RPMI7951 (cell line): ENCODE results near the gene WDR26. TPM values are rescaled to one million over a fixed set of nuclear protein-coding genes. Genes with fewer than 3 reads are reported as not detected.
"Not testable (repeated sequence)": the region's sequence is repeated elsewhere in the genome, so short reads cannot be mapped to it uniquely, and the experiment has no call there.

Experiments
- DNase-seq: peaks from one replicate; pipeline ENCODE4 v3.0.0-alpha.2; 2012; ENCODE audit warnings: low read depth
- total RNA-seq: library from RNA; depleted of rRNA; stranded (reverse); fragments of >200 nt; shearing (Covaris generic); gene quantifications from 2 replicates; pipeline ENCODE4 v1.2.3, GENCODE V29; 2014; rRNA removed

WDR26 gene
- total RNA-seq, 1 experiment from 2014 or later = 26.1 TPM

GRCh38 chr1:224349716-224350115, 84.9 kb downstream of the WDR26 start:
- not testable (repeated sequence) for DNase-seq

- no peak for DNase-seq
Observed at GRCh38 chr1:224348137-224348536, 86.5 kb downstream of the WDR26 start.

GRCh38 chr1:224343679-224344078, 90.9 kb downstream of the WDR26 start:
- no peak for DNase-seq

GRCh38 chr1:224340453-224341384, 93.9 kb downstream of the WDR26 start:
- DNase-seq = peak; percentile 23

GRCh38 chr1:224339442-224340033, 95.1 kb downstream of the WDR26 start:
- no peak for DNase-seq

- peak; percentile 10 for DNase-seq
Observed at GRCh38 chr1:224338150-224338838, 96.3 kb downstream of the WDR26 start.

Other genes starting within 250 kb of the WDR26 start
- 17.8 and 23.2 TPM in 2 replicates for gene NVL, start 104.6 kb downstream of the WDR26 start, total RNA-seq
- 97.3 and 115 TPM in 2 replicates for gene CNIH4, start 77.9 kb downstream of the WDR26 start, total RNA-seq
- gene CNIH3, start 181.5 kb upstream of the WDR26 start, total RNA-seq = 21.0 and 24.5 TPM in 2 replicates